Hypothalamus (tissue), 51 donors: ENCODE measurements around the gene MTX3.

Experiments
- DNase-seq, 51 donors: peaks; one replicate each; lab custom pipeline; 2025; lab: John Stamatoyannopoulos, UW

Gene MTX3

DNA sequence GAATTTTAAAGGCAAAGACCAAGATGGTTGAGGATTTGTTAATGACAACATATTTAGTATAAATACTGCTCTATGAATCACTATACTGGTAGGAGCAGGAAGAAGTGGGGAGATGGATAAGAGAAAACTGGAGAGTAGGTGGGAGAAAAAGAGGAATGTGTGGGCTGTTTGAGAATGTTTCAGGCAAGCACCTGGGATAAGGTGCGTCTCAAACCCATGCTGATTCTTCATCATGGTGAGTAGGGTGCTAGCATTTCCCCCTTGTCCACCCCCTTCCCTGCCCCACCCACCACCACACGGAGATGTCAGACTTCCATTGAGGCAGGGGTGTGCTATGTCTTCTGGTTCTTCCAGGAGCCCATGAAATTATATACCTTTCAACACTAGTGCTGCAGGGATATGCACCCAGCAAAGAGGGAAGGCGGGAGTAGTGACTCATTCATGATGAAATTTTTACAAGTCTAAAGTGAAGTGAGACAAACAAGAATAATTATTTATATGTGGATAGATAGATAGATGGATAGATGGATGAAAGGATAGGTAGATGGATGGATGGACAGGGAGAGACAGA lies 54.3 kb downstream of the MTX3 start:
- DNase-seq, result peak in 1 of 51 donors; percentile 39

DNA sequence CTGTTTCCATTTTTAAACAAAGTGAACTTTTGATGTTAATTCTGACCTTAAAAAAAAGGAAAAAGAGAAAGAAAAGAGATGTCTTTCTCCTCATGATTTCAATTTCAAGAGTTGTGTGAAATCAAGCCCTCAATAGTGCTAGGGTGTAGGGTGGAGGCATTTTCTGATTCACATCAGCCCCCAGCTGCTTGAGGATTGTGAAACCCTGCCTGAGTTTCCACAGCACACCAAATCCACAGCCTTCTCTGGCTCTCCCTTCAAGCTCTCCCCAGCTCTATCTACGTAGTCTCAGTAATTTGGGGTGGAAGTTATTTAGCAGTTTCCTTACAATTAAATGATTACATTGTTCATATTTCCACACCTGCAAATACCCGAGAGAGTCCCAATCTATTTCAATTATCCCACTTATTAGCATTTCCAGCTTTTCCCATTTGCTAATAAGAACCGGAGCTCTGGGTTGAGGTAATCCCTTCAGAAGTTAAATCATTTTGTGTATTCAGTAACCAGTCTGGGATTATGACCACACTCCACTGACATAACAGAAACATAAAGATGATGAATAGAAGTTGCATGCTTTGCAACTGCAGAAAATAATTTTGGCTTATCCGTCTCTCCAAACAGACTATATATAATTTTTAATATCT lies 54.9 kb downstream of the MTX3 start:
- DNase-seq, result peak in 1 of 51 donors; percentile 8

DNA sequence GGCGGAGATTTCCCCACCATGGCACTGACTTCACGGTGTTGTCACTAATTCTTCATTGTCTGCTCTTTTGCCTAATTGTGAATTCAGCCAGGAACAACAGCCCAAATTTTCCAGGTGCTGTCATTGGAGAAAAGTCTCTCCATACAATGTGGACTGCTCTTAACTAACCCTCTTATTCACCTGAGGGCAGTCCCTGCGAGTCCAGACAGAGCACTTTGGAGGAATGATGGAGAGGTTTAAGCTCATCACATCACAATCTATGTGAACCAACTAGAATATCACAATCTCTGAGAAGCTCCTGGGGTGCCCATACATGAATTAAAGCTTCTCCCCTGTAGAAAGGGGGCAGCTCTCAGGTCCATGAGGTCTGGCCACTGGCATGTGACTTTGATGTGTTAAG lies 56.4 kb downstream of the MTX3 start:
- no peak for DNase-seq

DNA sequence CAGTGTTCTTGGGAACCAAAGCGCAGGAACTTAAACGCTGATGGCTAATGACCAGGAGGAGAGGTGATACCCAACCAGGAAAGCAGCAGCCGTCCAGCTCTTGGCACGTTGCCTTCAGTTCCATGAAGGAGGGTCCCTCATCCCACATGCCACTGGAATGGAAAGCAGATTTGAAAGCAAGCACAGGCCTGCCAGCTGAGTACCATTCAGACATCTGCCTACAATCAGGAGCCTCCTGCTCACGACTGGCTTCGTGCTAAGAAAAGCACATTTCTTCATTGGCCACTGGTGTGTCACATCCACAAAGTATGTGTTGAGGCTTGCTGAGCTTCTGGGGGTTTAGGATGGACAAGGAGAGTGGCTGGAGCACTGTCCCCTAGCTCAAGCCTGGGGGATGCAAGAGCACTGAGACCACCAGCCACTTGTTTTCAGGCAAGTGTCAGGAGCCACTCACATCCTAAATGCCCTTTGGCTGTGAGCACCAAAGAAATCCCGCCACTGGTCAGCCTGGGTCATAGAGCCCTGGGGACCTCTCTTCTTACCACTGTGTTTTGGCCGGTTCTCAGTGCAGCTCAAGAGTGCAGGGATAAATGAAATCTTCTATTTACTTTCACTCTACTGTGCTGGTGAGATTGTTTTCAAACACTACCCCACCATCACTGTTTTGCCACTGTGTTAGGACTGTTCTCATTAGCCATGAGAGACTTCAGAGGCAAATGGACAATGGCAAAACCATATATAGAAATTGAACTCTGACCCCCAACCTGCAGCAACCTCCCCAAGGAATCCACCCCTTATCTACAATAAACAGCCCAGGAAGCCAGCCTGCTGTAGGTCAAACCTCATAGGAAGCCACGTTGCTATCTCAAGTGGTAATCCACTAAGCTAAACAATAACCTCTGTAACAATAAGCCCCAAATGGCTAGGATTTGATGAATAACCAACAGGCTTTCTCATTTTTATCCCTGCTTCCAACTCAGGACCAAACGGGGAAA lies 58.3 kb downstream of the MTX3 start:
- DNase-seq, result no peak

DNA sequence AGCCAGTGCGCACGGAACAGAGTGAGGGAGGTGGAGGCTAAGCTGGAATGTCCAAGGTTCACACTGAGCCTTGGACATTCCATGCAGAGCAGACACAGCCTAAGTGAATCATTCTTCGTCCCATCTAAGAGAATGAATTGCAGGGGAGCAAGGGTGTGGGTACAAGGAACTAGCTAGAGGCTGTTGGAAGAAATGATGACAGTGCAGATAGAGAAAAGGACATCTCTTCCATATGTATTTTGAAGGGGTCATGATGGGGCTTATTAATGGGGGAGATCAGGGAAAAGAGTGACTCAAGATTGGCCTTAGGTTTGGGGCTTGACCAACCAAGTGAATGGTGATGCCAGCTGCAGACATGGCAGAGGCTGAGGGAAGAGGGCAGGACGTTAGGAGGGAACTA lies 59.2 kb downstream of the MTX3 start:
- DNase-seq, result no peak

DNA sequence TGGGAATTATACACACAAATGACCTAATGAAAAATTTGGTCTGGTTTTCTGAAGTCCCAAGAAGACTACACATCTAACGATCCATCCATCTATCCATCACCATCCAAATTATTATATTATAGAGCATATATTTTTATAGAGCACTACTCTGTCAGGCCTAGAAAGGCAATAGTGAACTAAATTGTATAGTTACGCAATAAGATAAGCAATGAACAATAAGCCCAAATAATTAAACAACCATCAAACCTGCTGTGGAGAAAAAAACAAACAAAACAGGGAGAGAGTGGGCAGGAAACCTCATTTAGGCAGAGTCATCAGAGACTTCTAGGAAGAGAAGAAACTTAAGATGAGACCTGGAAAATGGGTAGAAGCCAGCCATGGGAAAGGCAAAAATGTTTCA lies 59.7 kb downstream of the MTX3 start:
- DNase-seq, result no peak

DNA sequence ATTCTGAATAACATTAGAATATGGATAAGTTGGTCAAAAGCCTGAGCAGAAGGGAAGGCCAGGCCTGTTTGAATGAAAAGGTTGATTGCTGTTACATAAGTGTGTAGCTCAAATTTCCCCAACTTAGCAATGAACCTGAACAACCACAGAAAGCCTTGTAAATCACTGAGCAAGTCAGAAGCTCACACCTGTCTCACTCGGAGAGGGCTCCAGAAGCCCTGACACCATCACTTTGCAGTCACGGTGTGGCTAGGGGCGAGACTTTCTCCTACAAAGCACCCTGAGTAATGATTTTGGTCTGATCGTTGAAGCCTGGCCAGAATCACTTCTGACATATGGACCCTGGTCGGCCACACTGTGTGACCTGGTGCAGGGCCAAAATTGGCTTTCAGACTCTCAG lies 62.0 kb downstream of the MTX3 start:
- no peak for DNase-seq
